ENCODE measurements around the gene CSNK1A1L. TPM values are rescaled to one million over a fixed set of nuclear protein-coding genes. Genes with fewer than 3 reads are reported as not detected.

Gene CSNK1A1L
- total and polyA plus RNA-seq, 2 of the 13 experiments (the other 11 are each of a cell fraction or from before 2014, with no cell fraction given): not detected

DNA sequence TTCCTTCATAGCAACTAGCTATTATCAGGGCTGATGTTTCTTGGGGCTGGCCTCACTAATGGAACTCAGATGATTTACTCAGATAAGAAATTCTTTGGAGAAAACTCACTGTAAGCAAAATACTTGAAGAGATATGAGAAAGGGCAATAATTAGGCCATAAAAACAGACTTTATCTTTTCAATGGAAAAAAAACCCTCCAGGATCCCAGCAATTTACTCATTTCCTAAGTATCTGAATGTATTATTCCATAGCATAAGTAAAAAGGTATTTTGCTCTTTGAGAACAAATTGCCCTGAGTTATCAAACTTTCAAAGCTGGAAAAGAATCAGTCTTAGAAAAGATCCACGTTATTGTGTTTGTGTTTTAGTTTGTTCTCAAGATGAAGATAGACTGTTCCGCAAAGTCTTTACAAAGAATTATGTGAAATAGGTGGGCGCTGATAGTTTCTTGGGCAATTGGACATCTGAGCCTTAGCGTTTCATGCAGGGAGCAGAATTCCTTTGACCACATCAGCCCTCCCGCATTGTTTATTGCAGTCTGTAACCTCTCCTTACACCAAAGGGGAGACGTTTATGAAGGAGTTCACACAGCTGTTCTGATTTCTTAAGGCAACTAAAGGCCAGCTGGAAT lies 29.1 kb upstream of the CSNK1A1L start:
- no peak overlapping the region for H2AFZ ChIP-seq (ENCODE audit: low read length)

DNA sequence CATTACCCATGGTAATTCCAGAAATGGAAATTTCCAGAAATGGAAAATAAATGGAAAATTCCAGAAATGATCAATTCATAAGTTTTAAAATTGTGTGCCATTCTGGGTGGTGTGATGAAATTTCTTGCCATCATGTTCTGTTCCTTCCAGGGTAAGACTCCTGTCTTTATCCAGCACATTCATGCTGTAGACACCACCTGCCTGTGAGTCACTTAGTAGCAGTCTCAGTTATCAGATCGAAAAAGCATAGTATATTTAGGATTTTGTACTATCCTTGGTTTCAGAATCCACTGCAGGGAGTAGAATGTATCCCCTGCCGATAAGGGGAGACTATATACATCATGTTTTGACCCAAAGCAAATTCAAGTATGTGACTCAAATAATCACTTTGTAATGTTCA lies 26.7 kb upstream of the CSNK1A1L start:
- H3K27me3 ChIP-seq (ENCODE audit: control insufficient read depth in 1 of 2, insufficient read depth in 2 of 2, low read length in 2 of 2): no peaks in the 10 kb centered on the region
- TF ChIP-seq IRF2 (CRISPR knock-in tag; IDR thresholded peaks at IDR 0.05): no peak
- POLR2A ChIA-PET: no interaction called here
- no TSS peak for BruUV-seq (replicated peaks)
- no peaks in the 10 kb centered on the region for H3K9me3 ChIP-seq (ENCODE audit: low read length)
- intact Hi-C loops (cut with micrococcal nuclease; ENCODE audit: unreplicated experiment): no loop called here
- no peak overlapping the region for H2AFZ ChIP-seq (ENCODE audit: low read length)
- CTCF ChIA-PET (ENCODE audit: low intra/inter-chr PET ratio, low total read pairs): no interaction called here
- no peaks in the 10 kb centered on the region for H3K79me2 ChIP-seq (ENCODE audit: insufficient read depth, low read length)
- no peaks in the 10 kb centered on the region for H3K36me3 ChIP-seq (replicated peaks in 1 of 2; ENCODE audit: control insufficient read depth in 1 of 2, insufficient read depth in 2 of 2, low read length in 2 of 2)
- no peak for DNase-seq (ENCODE audit: low spot score)
- no peak overlapping the region for H3K27ac ChIP-seq (ENCODE audit: extremely low read length, insufficient read depth, low read length)
- 4% methylated on average over 2 of the region's 2 CpGs for WGBS (ENCODE audit: low lambda C conversion rate)
- no peaks in the 10 kb centered on the region for H3K4me1 ChIP-seq (ENCODE audit: insufficient read depth, low read length)
- H3K9ac ChIP-seq (ENCODE audit: insufficient read depth, low read depth, low read length): no peak overlapping the region
- H3K4me3 ChIP-seq (replicated peaks in 1 of 3; ENCODE audit: insufficient read depth in 1 of 3, low read depth in 2 of 3, low read length in 3 of 3): no peak overlapping the region
- no peak for FAIRE-seq
- in situ Hi-C loops (cut with HindIII; ENCODE audit: extremely low pct_ligation_motif_present, low pct_unique_long_range_greater_than_20kb): no loop called here
- H3K4me2 ChIP-seq (ENCODE audit: low read depth, low read length): no peak overlapping the region
- H4K20me1 ChIP-seq (ENCODE audit: insufficient read depth, low read length): no peaks in the 10 kb centered on the region
- no peak for ATAC-seq

More for the DNA sequence above, 29.1 kb upstream of the CSNK1A1L start:
- Histone ChIP-seq H3K27ac (ENCODE audit: extremely low read length, insufficient read depth, low read length) (no peak overlapping the region), H3K9me3 (ENCODE audit: low read length) (no peaks in the 10 kb centered on the region), H3K4me2 (ENCODE audit: low read depth, low read length) (no peak overlapping the region), H3K27me3 (ENCODE audit: control insufficient read depth in 1 of 2, insufficient read depth in 2 of 2, low read length in 2 of 2) (no peaks in the 10 kb centered on the region), H3K79me2 (ENCODE audit: insufficient read depth, low read length) (no peaks in the 10 kb centered on the region), H3K9ac (ENCODE audit: insufficient read depth, low read depth, low read length) (no peak overlapping the region), H3K4me3 (replicated peaks in 1 of 3; ENCODE audit: insufficient read depth in 1 of 3, low read depth in 2 of 3, low read length in 3 of 3) (no peak overlapping the region), H4K20me1 (ENCODE audit: insufficient read depth, low read length) (no peaks in the 10 kb centered on the region), H3K36me3 (replicated peaks in 1 of 2; ENCODE audit: control insufficient read depth in 1 of 2, insufficient read depth in 2 of 2, low read length in 2 of 2) (no peaks in the 10 kb centered on the region), H3K4me1 (ENCODE audit: insufficient read depth, low read length) (no peaks in the 10 kb centered on the region)
- FAIRE-seq (no peak), ATAC-seq (no peak), DNase-seq (ENCODE audit: low spot score) (no peak)
- WGBS (ENCODE audit: low lambda C conversion rate): 18% methylated on average over 6 of the region's 6 CpGs
- no peak for TF ChIP-seq SP2 (CRISPR knock-in tag; IDR thresholded peaks at IDR 0.05)
- TF ChIP-seq, protein P1, sequence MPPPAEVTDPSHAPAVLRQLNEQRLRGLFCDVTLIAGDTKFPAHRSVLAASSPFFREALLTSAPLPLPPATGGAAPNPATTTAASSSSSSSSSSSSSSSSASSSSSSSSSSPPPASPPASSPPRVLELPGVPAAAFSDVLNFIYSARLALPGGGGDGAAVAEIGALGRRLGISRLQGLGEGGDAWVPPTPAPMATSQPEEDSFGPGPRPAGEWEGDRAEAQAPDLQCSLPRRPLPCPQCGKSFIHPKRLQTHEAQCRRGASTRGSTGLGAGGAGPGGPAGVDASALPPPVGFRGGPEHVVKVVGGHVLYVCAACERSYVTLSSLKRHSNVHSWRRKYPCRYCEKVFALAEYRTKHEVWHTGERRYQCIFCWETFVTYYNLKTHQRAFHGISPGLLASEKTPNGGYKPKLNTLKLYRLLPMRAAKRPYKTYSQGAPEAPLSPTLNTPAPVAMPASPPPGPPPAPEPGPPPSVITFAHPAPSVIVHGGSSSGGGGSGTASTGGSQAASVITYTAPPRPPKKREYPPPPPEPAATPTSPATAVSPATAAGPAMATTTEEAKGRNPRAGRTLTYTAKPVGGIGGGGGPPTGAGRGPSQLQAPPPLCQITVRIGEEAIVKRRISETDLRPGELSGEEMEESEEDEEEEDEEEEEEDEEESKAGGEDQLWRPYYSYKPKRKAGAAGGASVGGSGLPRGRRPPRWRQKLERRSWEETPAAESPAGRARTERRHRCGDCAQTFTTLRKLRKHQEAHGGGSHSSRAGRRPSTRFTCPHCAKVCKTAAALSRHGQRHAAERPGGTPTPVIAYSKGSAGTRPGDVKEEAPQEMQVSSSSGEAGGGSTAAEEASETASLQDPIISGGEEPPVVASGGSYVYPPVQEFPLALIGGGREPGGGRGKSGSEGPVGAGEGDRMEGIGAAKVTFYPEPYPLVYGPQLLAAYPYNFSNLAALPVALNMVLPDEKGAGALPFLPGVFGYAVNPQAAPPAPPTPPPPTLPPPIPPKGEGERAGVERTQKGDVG (CRISPR knock-in tag; IDR thresholded peaks at IDR 0.05; ENCODE audit: borderline replicate concordance): no peak
- no peak for TF ChIP-seq ZNF251 (CRISPR knock-in tag; IDR thresholded peaks at IDR 0.05)
- no TSS peak for BruUV-seq (replicated peaks)
- CTCF ChIA-PET (ENCODE audit: low intra/inter-chr PET ratio, low total read pairs): no interaction called here
- in situ Hi-C loops (cut with HindIII; ENCODE audit: extremely low pct_ligation_motif_present, low pct_unique_long_range_greater_than_20kb): no loop called here
- intact Hi-C loops (cut with micrococcal nuclease; ENCODE audit: unreplicated experiment): no loop called here
- POLR2A ChIA-PET: no interaction called here
